Fibroblast of the conjunctiva (primary cell): ENCODE measurements around the gene IL1RAPL1.

Source experiments
- DNase-seq: peaks from one replicate; pipeline ENCODE4 v3.0.0-alpha.2; 2010; ENCODE audit warnings: low read depth

Gene IL1RAPL1

GRCh38 chrX:29792335-29792734 lies 1205.1 kb downstream of the IL1RAPL1 start:
- DNase-seq, result no peak

- no peak for DNase-seq
These were observed 1209.9 kb downstream of the IL1RAPL1 start for GRCh38 chrX:29797156-29797555.

GRCh38 chrX:29798469-29798868 lies 1211.2 kb downstream of the IL1RAPL1 start:
- DNase-seq, result no peak

- no peak for DNase-seq
These were observed 1225.9 kb downstream of the IL1RAPL1 start for GRCh38 chrX:29813174-29813573.

GRCh38 chrX:29824176-29824906 lies 1237.1 kb downstream of the IL1RAPL1 start:
- no peak for DNase-seq

GRCh38 chrX:29826742-29827141 lies 1239.5 kb downstream of the IL1RAPL1 start:
- DNase-seq, result no peak

- no peak for DNase-seq
These were observed 1247.1 kb downstream of the IL1RAPL1 start for GRCh38 chrX:29834311-29834710.

- no peak for DNase-seq
These were observed 1247.5 kb downstream of the IL1RAPL1 start for GRCh38 chrX:29834764-29835163.

- DNase-seq, result no peak
These were observed 1254.5 kb downstream of the IL1RAPL1 start for GRCh38 chrX:29841750-29842149.

GRCh38 chrX:29842552-29842951 lies 1255.3 kb downstream of the IL1RAPL1 start:
- DNase-seq, result no peak

- DNase-seq, result no peak
These were observed 1264.8 kb downstream of the IL1RAPL1 start for GRCh38 chrX:29851857-29852605.

GRCh38 chrX:29852767-29853166 lies 1265.5 kb downstream of the IL1RAPL1 start:
- DNase-seq, result no peak

GRCh38 chrX:29858714-29859113 lies 1271.5 kb downstream of the IL1RAPL1 start:
- DNase-seq, result no peak

- DNase-seq, result no peak
These were observed 1275.0 kb downstream of the IL1RAPL1 start for GRCh38 chrX:29862126-29862677.

GRCh38 chrX:29867971-29868370 lies 1280.7 kb downstream of the IL1RAPL1 start:
- DNase-seq, result no peak

GRCh38 chrX:29869837-29870236 lies 1282.6 kb downstream of the IL1RAPL1 start:
- DNase-seq, result no peak

GRCh38 chrX:29870608-29871007 lies 1283.4 kb downstream of the IL1RAPL1 start:
- DNase-seq, result no peak

GRCh38 chrX:29872831-29873230 lies 1285.6 kb downstream of the IL1RAPL1 start:
- DNase-seq, result no peak

GRCh38 chrX:29876733-29877132 lies 1289.5 kb downstream of the IL1RAPL1 start:
- no peak for DNase-seq

- no peak for DNase-seq
These were observed 1293.7 kb downstream of the IL1RAPL1 start for GRCh38 chrX:29880977-29881376.

GRCh38 chrX:29890004-29890403 lies 1302.8 kb downstream of the IL1RAPL1 start:
- no peak for DNase-seq

GRCh38 chrX:29890646-29891200 lies 1303.5 kb downstream of the IL1RAPL1 start:
- DNase-seq, result no peak

GRCh38 chrX:29902004-29902403 lies 1314.8 kb downstream of the IL1RAPL1 start:
- no peak for DNase-seq
